ENCODE measurements around the gene ACBD4.

Gene ACBD4

GRCh38 chr17:45104907-45105624 is 30.4 kb upstream of the ACBD4 start:
- no peak for DNase-seq

DNA sequence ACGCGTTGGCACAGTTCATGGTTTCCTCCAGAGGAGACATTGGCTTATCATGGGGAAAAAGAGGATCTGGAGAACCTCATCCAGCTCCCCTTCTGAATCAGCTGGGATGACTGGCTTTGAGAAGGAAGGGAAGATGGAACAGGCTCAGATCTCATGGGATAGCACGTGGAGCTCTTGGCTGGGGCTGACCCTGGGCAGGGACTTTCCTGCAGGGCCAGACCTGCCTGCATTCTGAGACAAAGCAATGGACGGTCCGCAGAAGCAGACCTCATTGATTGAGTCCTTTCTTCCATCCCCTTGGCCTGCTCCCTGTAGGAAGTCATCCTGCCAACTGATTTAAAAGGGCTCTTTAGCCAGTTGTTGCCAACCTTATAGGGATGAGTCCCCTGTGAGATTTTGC is 29.4 kb upstream of the ACBD4 start:
- DNase-seq: no peak

- no peak for DNase-seq
Observed at GRCh38 chr17:45106582-45106981, 28.9 kb upstream of the ACBD4 start.

DNA sequence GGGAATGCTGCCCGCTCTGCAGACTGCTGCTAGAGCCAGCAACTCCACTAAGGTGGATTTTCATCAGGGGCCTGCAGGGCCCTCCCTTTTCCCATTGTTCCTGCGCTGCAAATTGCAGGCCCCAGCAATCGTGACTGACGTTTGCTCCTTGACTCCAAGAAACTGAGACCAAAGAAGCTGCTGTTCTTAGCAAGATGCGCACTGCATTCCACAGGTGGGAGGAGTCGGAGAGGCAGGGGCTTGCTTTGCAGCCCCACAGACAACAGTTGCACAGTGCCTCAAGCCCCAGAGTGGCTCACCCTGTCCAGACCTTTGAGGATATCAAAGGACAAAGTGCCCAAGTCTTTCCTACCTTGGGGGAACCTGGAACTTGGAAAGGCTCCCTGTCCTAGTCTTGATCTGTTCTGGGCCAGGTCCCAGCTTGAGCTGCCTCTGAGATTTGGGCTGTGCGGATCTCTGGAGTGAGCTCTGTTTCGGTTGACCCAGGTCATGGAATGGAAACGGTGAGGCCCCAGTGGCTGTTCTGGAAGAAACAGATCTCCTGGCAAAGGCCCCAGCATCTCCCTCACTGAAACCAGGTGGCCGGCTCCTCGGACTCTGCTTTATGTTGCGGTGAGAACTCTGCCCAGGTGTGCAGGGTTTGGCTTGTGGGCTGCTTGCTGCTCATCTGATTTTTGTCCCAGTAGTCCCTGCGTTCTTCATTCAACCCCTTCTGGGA is 28.0 kb upstream of the ACBD4 start:
- DNase-seq: no peak

DNA sequence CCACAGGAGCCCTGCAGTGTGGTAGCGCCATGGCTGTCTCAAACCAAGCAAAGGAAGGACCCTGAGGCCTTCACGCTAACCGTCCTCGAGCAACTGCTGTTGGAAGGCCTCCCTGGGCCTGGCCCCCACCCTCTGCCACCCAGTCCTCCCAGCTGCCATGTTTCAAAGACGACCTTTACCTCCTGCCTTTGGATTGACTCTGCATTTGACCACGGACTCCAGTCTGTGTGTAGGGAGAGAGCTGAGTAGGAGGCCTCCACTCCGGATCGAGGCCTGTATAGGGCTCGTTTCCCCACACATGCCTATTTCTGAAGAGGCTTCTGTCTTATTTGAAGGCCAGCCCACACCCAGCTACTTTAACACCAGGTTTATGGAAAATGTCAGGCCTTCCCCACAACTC is 27.4 kb upstream of the ACBD4 start:
- DNase-seq: no peak

- no peak for DNase-seq
Observed at GRCh38 chr17:45108595-45109521, 26.6 kb upstream of the ACBD4 start.

GRCh38 chr17:45110676-45111611 is 24.5 kb upstream of the ACBD4 start:
- no peak for DNase-seq

DNA sequence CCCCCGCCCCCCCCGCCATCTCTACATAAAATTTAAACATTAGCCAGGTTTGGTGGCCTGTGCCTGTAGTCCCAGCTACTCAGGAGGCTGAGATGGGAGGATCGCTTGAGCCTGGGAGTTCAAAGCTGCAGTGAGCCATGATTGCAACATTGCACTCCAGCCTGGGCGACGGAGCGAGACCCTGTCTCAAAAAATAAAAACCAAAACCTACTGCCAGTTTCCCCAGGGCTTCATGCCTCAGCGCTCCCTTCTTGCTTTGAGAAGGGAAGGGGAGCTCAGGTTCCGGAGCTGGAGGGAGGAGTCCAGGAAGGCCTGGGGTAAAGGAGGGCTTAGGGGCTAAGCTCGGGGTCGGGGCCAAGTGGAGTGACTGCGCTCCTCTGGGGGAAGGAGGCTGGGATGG is 23.6 kb upstream of the ACBD4 start:
- no peak for DNase-seq

DNA sequence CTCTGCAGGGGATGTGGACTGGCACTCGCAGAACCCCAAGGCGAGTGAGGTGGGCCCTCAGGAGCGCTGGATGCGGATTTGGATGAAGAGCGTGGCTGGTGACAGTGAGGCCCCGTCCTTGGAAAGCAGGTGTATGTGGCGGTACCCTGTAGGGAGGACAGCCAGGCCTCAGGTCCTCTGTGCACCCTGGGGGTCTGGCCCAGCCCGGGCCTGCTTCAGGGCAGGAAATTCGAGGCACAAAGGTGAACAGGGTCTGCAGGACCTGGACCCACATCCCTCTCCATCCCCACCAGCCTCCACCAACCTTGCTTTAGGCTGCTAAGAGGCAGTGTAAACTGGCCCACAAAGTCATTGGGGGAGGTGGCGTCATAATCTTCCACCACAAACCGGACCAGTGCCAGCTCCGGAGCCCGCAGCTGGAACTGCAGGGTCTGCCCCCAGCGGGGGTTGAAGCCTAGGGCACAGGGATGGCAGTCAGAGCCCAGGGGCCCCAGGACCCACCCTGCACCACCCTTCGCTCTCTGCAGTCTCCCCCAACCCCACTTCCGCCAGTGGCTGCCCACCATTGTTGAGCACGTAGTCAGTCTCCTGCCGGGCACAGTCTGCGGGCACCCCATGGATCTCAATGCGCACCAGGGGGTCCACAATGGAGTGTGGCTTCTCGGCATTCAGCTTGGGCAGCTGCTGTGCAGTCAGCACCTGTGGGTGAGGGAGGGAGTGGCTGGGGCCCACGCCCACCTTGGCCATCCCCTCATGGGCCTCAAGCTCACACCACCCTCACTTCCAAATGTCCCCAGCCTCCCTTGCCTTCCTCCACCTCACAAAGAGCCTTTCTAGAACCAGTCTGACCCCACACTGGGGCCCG is 22.7 kb upstream of the ACBD4 start:
- DNase-seq: no peak

- no peak for DNase-seq
Observed at GRCh38 chr17:45113424-45113754, 22.1 kb upstream of the ACBD4 start.

DNA sequence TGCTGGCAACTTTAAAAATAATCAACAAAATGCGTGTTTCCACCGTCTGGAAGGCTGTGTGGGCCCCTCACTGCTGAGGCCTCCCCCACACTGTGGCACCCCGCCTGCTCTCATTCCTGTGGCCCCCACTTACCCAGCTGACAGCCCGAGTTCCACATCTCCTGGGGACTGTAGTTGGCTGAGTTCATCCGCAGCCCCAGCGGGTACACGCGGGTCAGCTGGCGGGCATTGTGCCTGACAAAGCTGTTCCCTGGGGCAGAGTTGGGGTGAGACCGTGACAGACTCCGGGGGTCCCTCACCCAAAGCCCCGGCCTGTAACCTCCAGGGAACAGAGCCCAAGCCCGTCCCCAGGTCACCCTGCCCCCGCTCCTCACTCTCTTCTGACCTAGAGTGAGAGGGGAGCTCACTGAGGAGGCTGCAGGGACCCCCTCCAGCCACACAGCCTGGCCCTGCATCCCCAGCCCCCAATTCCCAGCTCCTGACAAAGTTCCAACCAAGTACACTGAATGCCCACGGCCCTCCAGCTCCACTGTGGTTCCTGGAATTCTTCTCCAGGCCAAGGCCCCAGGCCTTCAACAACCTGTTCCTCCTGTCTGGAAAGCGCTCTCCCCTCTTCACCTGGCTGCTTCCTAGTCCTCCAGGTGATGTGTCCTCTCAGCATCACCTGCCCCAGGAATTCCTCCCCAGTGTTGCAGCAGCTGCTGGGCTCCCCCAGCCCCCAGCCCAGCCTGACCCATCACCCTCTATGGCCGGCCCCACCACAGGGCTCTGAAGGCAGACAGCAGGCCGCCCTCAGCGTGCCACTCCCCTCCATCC is 21.2 kb upstream of the ACBD4 start:
- DNase-seq: no peak

- no peak for DNase-seq
Observed at GRCh38 chr17:45115015-45115625, 20.4 kb upstream of the ACBD4 start.

- no peak for DNase-seq
Observed at GRCh38 chr17:45115871-45116270, 19.6 kb upstream of the ACBD4 start.

DNA sequence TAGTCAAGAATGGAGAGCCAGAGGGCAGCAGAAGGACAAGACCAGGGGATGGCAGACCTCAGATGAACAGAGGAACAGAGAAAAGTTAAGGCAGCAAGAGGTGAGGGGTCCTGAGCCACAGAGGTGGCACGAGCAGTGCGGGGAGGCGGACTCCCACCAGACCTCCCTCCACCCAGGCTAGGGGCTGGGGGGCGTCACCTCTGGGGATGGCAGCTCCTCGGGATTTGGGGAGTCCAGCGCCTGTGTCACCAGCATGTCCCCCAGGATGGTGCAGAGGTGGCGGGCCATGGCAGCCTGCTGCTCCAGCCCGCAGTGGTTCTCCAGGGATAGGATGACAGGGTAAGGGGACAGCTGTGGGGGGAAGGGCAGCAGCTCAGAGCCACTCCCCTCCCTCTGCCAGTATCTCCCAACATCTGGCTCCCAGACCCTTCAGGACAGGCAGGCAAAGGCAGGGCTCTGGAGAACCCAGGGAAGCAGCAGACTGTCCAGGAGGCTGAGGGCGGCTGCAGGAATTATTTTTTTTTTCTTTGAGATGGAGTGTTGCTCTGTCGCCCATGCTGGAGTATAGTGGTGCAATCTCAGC is 19.0 kb upstream of the ACBD4 start:
- DNase-seq: no peak

- no peak for DNase-seq
Observed at GRCh38 chr17:45117334-45117733, 18.2 kb upstream of the ACBD4 start.

DNA sequence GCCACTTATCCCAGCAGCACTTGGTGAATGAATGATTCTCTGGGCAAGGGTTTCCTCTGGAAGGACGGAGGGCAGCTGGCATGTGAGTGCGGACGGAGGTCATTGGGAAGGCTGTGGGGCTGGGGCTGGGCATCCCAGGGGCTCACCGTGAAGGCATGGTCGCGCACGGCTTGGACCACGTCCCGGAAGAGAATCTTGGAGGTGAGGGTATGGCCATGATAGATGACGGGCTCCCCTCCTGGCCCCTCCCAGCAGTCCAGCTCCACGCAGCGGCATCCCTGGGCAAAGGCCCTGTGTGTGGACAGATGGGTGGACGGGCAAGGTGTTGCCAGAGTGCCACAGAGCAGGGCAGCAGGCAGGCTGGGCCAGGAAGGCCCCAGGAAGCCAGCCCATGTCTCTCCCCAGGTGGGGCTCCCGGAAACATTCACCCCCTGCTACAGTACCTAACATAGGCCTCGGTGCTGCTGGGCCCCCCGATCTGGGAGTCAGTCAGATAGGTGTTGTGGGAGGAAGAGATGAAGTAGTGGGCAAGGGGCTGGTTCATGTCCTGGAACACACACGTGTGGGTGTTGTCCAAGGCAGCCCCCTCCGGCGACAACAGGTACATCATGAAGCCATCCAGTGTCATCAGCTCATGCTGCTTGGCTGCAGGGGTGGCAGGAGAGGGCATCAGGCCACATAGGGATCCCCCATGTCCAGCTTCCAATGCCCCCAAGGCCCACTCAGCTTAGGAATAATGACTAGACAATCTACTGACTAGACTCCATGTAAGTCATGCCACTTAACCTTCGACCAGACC is 17.4 kb upstream of the ACBD4 start:
- DNase-seq: no peak

DNA sequence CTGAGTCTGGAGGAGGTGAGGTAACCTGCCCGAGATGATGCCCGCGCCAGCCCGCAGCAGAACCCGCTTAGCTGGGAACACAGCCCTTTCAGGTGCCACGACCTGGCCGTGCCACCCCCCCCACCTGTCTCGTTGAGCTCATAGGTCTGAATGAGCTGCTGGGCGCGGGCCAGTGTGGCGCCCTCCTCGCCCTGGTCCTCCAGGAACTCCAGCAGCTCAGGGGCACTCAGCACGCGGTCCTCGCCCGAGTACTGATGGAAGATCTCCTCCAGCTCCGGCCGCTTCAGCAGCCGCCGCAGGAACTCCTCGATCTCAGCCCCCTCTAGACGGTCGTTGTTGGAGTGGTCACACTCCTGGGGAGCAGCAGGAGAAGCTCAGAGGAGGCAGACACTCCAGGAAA is 16.8 kb upstream of the ACBD4 start:
- DNase-seq: no peak

- no peak for DNase-seq
Observed at GRCh38 chr17:45119964-45120363, 15.5 kb upstream of the ACBD4 start.

- DNase-seq: no peak
Observed at GRCh38 chr17:45120558-45120957, 14.9 kb upstream of the ACBD4 start.
